ENCODE measurements around the gene CFAP53.

Gene CFAP53

DNA sequence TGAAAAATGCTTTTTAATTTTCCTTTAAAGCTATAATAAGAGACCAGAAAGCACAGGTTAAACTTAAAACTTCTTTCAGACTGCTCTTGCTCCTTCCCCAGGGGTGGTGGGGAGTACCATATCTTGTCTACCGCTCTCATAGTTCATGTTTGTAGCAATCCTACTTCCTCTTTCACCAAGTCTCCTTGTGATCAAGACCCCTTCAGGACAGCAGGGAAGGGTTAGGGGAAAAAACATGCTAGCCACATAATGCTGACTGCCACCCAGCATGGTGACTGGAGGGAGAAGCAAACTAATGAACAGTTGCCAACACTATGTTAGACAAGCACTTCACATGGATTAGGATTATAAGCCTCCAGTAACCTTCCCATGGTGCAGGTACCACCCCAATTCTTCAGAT, 79.9 kb downstream of the CFAP53 start:
- Histone ChIP-seq H3K27me3 (replicated peaks; ENCODE audit: insufficient read depth, low read length) (no peaks in the 10 kb centered on the region), H3K4me1 (ENCODE audit: low read length) (peaks cover 46% of the 10 kb centered on the region), H3K36me3 (replicated peaks; ENCODE audit: insufficient read depth, low read length) (no peaks in the 10 kb centered on the region), H3K4me2 (ENCODE audit: low read depth, low read length) (no peak overlapping the region), H3F3A (ENCODE audit: insufficient read depth, low read length) (peaks cover 23% of the 10 kb centered on the region), H3K79me2 (ENCODE audit: low read length) (peaks cover 90% of the 10 kb centered on the region), H2AFZ (ENCODE audit: low read length) (no peak overlapping the region), H3K9me3 (replicated peaks; ENCODE audit: insufficient read depth, low read length) (no peaks in the 10 kb centered on the region), H4K20me1 (ENCODE audit: insufficient read depth, low read length) (no peaks in the 10 kb centered on the region), H3K27ac (ENCODE audit: low read length) (no peak overlapping the region), H3K9me2 (replicated peaks; ENCODE audit: insufficient read depth, low read length) (no peaks in the 10 kb centered on the region), H3K4me3 (ENCODE audit: low read length) (no peak overlapping the region), H3K9ac (ENCODE audit: low read length) (no peak overlapping the region)
- TF ChIP-seq, protein P1, sequence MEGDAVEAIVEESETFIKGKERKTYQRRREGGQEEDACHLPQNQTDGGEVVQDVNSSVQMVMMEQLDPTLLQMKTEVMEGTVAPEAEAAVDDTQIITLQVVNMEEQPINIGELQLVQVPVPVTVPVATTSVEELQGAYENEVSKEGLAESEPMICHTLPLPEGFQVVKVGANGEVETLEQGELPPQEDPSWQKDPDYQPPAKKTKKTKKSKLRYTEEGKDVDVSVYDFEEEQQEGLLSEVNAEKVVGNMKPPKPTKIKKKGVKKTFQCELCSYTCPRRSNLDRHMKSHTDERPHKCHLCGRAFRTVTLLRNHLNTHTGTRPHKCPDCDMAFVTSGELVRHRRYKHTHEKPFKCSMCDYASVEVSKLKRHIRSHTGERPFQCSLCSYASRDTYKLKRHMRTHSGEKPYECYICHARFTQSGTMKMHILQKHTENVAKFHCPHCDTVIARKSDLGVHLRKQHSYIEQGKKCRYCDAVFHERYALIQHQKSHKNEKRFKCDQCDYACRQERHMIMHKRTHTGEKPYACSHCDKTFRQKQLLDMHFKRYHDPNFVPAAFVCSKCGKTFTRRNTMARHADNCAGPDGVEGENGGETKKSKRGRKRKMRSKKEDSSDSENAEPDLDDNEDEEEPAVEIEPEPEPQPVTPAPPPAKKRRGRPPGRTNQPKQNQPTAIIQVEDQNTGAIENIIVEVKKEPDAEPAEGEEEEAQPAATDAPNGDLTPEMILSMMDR (IDR thresholded peaks at IDR 0.05; ENCODE audit: low read length), result no peak
- DNase-seq, result no peak

- Histone ChIP-seq H3K27me3 (replicated peaks; ENCODE audit: insufficient read depth, low read length) (no peaks in the 10 kb centered on the region), H3K4me2 (ENCODE audit: low read depth, low read length) (no peak overlapping the region), H3K36me3 (replicated peaks; ENCODE audit: insufficient read depth, low read length) (no peaks in the 10 kb centered on the region), H3K27ac (ENCODE audit: low read length) (no peak overlapping the region), H3K4me1 (ENCODE audit: low read length) (peaks cover 18% of the 10 kb centered on the region), H3F3A (ENCODE audit: insufficient read depth, low read length) (no peaks in the 10 kb centered on the region), H4K20me1 (ENCODE audit: insufficient read depth, low read length) (no peaks in the 10 kb centered on the region), H3K79me2 (ENCODE audit: low read length) (peaks cover 95% of the 10 kb centered on the region), H3K4me3 (ENCODE audit: low read length) (no peak overlapping the region), H2AFZ (ENCODE audit: low read length) (no peak overlapping the region), H3K9me2 (replicated peaks; ENCODE audit: insufficient read depth, low read length) (no peaks in the 10 kb centered on the region), H3K9ac (ENCODE audit: low read length) (no peak overlapping the region), H3K9me3 (replicated peaks; ENCODE audit: insufficient read depth, low read length) (no peaks in the 10 kb centered on the region)
- DNase-seq, result no peak
- TF ChIP-seq, protein P1 (IDR thresholded peaks at IDR 0.05; ENCODE audit: low read length), result no peak
- TF ChIP-seq EZH2phosphoT487 (IDR thresholded peaks at IDR 0.05; ENCODE audit: low read length) (no peak), EZH2 (optimal IDR thresholded peaks at IDR 0.05; ENCODE audit: low read depth, low read length) (no peak)
Measured at GRCh38 chr18:50183556-50183955, 82.7 kb downstream of the CFAP53 start.

- Histone ChIP-seq H3K9me3 (replicated peaks; ENCODE audit: insufficient read depth, low read length) (no peaks in the 10 kb centered on the region), H3F3A (ENCODE audit: insufficient read depth, low read length) (no peaks in the 10 kb centered on the region), H3K27me3 (replicated peaks; ENCODE audit: insufficient read depth, low read length) (no peaks in the 10 kb centered on the region), H3K9me2 (replicated peaks; ENCODE audit: insufficient read depth, low read length) (no peaks in the 10 kb centered on the region), H3K36me3 (replicated peaks; ENCODE audit: insufficient read depth, low read length) (no peaks in the 10 kb centered on the region), H3K9ac (ENCODE audit: low read length) (no peak overlapping the region), H3K4me2 (ENCODE audit: low read depth, low read length) (no peak overlapping the region), H4K20me1 (ENCODE audit: insufficient read depth, low read length) (no peaks in the 10 kb centered on the region), H3K4me1 (ENCODE audit: low read length) (peaks cover 8% of the 10 kb centered on the region), H3K27ac (ENCODE audit: low read length) (no peak overlapping the region), H3K79me2 (ENCODE audit: low read length) (peaks cover 95% of the 10 kb centered on the region), H2AFZ (ENCODE audit: low read length) (no peak overlapping the region), H3K4me3 (ENCODE audit: low read length) (no peak overlapping the region)
- TF ChIP-seq EZH2 (optimal IDR thresholded peaks at IDR 0.05; ENCODE audit: low read depth, low read length), result no peak
- no peak for TF ChIP-seq EZH2phosphoT487 (IDR thresholded peaks at IDR 0.05; ENCODE audit: low read length)
- TF ChIP-seq, protein P1 (IDR thresholded peaks at IDR 0.05; ENCODE audit: low read length), result no peak
- no peak for DNase-seq
Measured at GRCh38 chr18:50182511-50182910, 83.8 kb downstream of the CFAP53 start.
